Measurements from ENCODE around the gene TMEM158.

TMEM158 gene

GRCh38 chr3:45198264-45199260 is 27.5 kb downstream of the TMEM158 start:
- no peak for DNase-seq

GRCh38 chr3:45194791-45195190 is 31.3 kb downstream of the TMEM158 start:
- no peak for DNase-seq

GRCh38 chr3:45191924-45192417 is 34.1 kb downstream of the TMEM158 start:
- no peak for DNase-seq

GRCh38 chr3:45191424-45191823 is 34.7 kb downstream of the TMEM158 start:
- DNase-seq: no peak

- no peak for DNase-seq
These were observed 37.1 kb downstream of the TMEM158 start for GRCh38 chr3:45188719-45189659.

GRCh38 chr3:45187694-45188141 is 38.4 kb downstream of the TMEM158 start:
- no peak for DNase-seq

- DNase-seq: no peak
These were observed 39.2 kb downstream of the TMEM158 start for GRCh38 chr3:45186871-45187270.

- DNase-seq: no peak
These were observed 40.6 kb downstream of the TMEM158 start for GRCh38 chr3:45185461-45185860.

- no peak for DNase-seq
These were observed 41.0 kb downstream of the TMEM158 start for GRCh38 chr3:45185052-45185451.

- no peak for DNase-seq
These were observed 42.2 kb downstream of the TMEM158 start for GRCh38 chr3:45183872-45184262.

- DNase-seq: no peak
These were observed 42.9 kb downstream of the TMEM158 start for GRCh38 chr3:45182915-45183871.

- no peak for DNase-seq
These were observed 44.6 kb downstream of the TMEM158 start for GRCh38 chr3:45181496-45181895.

GRCh38 chr3:45180899-45181298 is 45.2 kb downstream of the TMEM158 start:
- DNase-seq: no peak

- DNase-seq: no peak
These were observed 46.0 kb downstream of the TMEM158 start for GRCh38 chr3:45180051-45180450.

GRCh38 chr3:45179163-45179562 is 46.9 kb downstream of the TMEM158 start:
- DNase-seq: no peak

GRCh38 chr3:45178183-45179023 is 47.7 kb downstream of the TMEM158 start:
- DNase-seq: no peak

- DNase-seq: no peak
These were observed 49.2 kb downstream of the TMEM158 start for GRCh38 chr3:45176912-45177311.
